ENCODE results near the gene EPN1.
A peak's percentile ranks its signal among the peaks of the same experiment; 100 is the strongest.

EPN1 gene

GRCh38 chr19:55674841-55675660, at the start of gene EPN1:
EPN1 (plus strand) TSS chr19:55675226; CDS start chr19:55678628, 3,402 bp downstream.
- DNase-seq = peak; percentile 93

GRCh38 chr19:55626350-55626749, 48.7 kb upstream of the EPN1 start:
- no peak for DNase-seq

- peak; percentile 90 for DNase-seq
These were observed 42.6 kb upstream of the EPN1 start for GRCh38 chr19:55632463-55632834.

- no peak for DNase-seq
These were observed 41.2 kb upstream of the EPN1 start for GRCh38 chr19:55633861-55634260.

- no peak for DNase-seq
These were observed 39.7 kb upstream of the EPN1 start for GRCh38 chr19:55635334-55635717.

GRCh38 chr19:55635856-55636440, 39.1 kb upstream of the EPN1 start:
- no peak for DNase-seq

GRCh38 chr19:55636723-55637122, 38.3 kb upstream of the EPN1 start:
- DNase-seq = no peak

GRCh38 chr19:55637534-55637933, 37.5 kb upstream of the EPN1 start:
- no peak for DNase-seq

GRCh38 chr19:55638864-55639359, 36.1 kb upstream of the EPN1 start:
- no peak for DNase-seq

- DNase-seq = peak; percentile 11
These were observed 34.9 kb upstream of the EPN1 start for GRCh38 chr19:55640043-55640576.

GRCh38 chr19:55640577-55641425, 34.2 kb upstream of the EPN1 start, which contains the start of gene ZNF580:
ZNF580 (plus strand) TSS chr19:55641002; CDS start chr19:55642509, 1,507 bp downstream.
- DNase-seq = peak; percentile 51

- DNase-seq = no peak
These were observed 33.4 kb upstream of the EPN1 start for GRCh38 chr19:55641426-55642152.

GRCh38 chr19:55642153-55643002, 32.6 kb upstream of the EPN1 start:
- DNase-seq = no peak

GRCh38 chr19:55643003-55643886, 31.8 kb upstream of the EPN1 start, which contains the start of gene ZNF581:
ZNF581 (plus strand) TSS chr19:55643649; CDS start chr19:55644572, 923 bp downstream.
- peak; percentile 31 for DNase-seq

- DNase-seq = no peak
These were observed 31.2 kb upstream of the EPN1 start for GRCh38 chr19:55643887-55644176.

GRCh38 chr19:55644191-55644833, 30.7 kb upstream of the EPN1 start:
- no peak for DNase-seq

- DNase-seq = no peak
These were observed 30.0 kb upstream of the EPN1 start for GRCh38 chr19:55644842-55645511.

- no peak for DNase-seq
These were observed 29.5 kb upstream of the EPN1 start for GRCh38 chr19:55645512-55645881.
